K562 (cell line): ENCODE results near the gene GPR52. TPM values are rescaled to one million over a fixed set of nuclear protein-coding genes. Genes with fewer than 3 reads are reported as not detected.

Source experiments
- ATAC-seq: fragments of 200-7000 bp; cut with Tn5 transposase; 3 replicates; pipeline ENCODE4 v1.9.1; 2020; ENCODE audit warnings: moderate library complexity
- BruUV-seq: library from RNA; stranded (reverse); fragments of 400-500 nt; replicated peaks from 2 replicates; lab custom pipeline; 2021; lab: Mats Ljungman, UMichigan
- CTCF ChIA-PET: fragments of 300-600 bp; formaldehyde crosslinking; extraction: SDS; loops from one replicate; lab custom pipeline; 2021; ENCODE audit warnings: low intra/inter-chr PET ratio; lab: Yijun Ruan, JAX
- POLR2A ChIA-PET: fragments of 300-600, 350-650 bp; sonication (Branson Sonifier 250); formaldehyde crosslinking; extraction: SDS; loops from one replicate; lab custom pipeline; 2021; ENCODE audit warnings: antibody characterized with exemption, inconsistent platforms; lab: Yijun Ruan, JAX
- DNase-seq, 4 experiments: peaks; one replicate each; pipeline versions ENCODE4 v3.0.0 to v3.0.0-alpha.2; 2011 to 2018; ENCODE audit warnings: low spot score in 3 of 4, mixed read lengths in 3 of 4; ENCODE audit errors: extremely low read depth in 1 of 4
- FAIRE-seq: peaks from 2 replicates; lab custom pipeline; 2011; peaks lifted over from hg19 to GRCh38; lab: Jason Lieb, UNC
- H2AFZ ChIP-seq: 2 replicates; pipeline ENCODE4 v1.6.0; 2011; ENCODE audit warnings: low read depth, low read length, control low read depth, inconsistent platforms
- H3K27ac ChIP-seq: fragments of 200-600 bp; 3 replicates; pipeline ENCODE4 v1.8.0; 2011; ENCODE audit warnings: low read depth, mild to moderate bottlenecking, control low read depth, inconsistent platforms, low read length, moderate library complexity, mixed read lengths; ENCODE audit errors: extremely low read depth
- H3K27me3 ChIP-seq, 2 experiments: fragments of 300-600 bp in 1 of 2; 2 replicates in 1 of 2; 3 replicates in 1 of 2; pipeline versions ENCODE4 v1.6.0 to v1.8.0; 2011; ENCODE audit warnings: inconsistent platforms in 2 of 2, low read length in 2 of 2, mild to moderate bottlenecking in 1 of 2, mixed read lengths in 1 of 2, moderate library complexity in 1 of 2; ENCODE audit not compliant: control insufficient read depth in 2 of 2, insufficient read depth in 2 of 2
- H3K36me3 ChIP-seq: fragments of 300-600 bp; 3 replicates; pipeline ENCODE4 v1.8.0; 2011; ENCODE audit warnings: mild to moderate bottlenecking, low read length, inconsistent platforms; ENCODE audit not compliant: control insufficient read depth, insufficient read depth
- H3K4me1 ChIP-seq, 2 experiments: fragments of 200-600 bp in 1 of 2; replicated peaks in 1 of 2; 2 replicates in 1 of 2; 3 replicates in 1 of 2; pipeline versions ENCODE4 v1.5.1 to v1.8.0; 2011; ENCODE audit warnings: inconsistent platforms in 2 of 2, low read length in 2 of 2, mild to moderate bottlenecking in 1 of 2, mixed read lengths in 1 of 2, moderate library complexity in 1 of 2; ENCODE audit not compliant: control insufficient read depth in 2 of 2, insufficient read depth in 2 of 2
- H3K4me2 ChIP-seq: 2 replicates; pipeline ENCODE4 v1.6.1; 2011; ENCODE audit warnings: low read length, control low read depth, inconsistent platforms, mixed read lengths; ENCODE audit not compliant: insufficient read depth
- H3K4me3 ChIP-seq: fragments of 200-600 bp; sonication (generic), shearing (Covaris generic); 2 replicates; pipeline ENCODE4 v1.5.1; 2016; ENCODE audit warnings: control low read depth, inconsistent platforms
- H3K79me2 ChIP-seq: fragments of 200-600 bp; 3 replicates; pipeline ENCODE4 v1.8.0; 2011; ENCODE audit warnings: low read length, inconsistent platforms; ENCODE audit not compliant: control insufficient read depth, insufficient read depth
- H3K9ac ChIP-seq, 2 experiments: 2 replicates each; pipeline versions ENCODE4 v1.6.0 to v1.6.1; 2011; ENCODE audit warnings: low read depth in 2 of 2, low read length in 2 of 2, control low read depth in 1 of 2, inconsistent platforms in 1 of 2, mild to moderate bottlenecking in 1 of 2, mixed read lengths in 1 of 2; ENCODE audit not compliant: insufficient read depth in 1 of 2
- H3K9me1 ChIP-seq: one replicate; pipeline ENCODE4 v1.6.0; 2011; ENCODE audit warnings: inconsistent platforms, mild to moderate bottlenecking, low read length, moderate library complexity; ENCODE audit not compliant: control insufficient read depth, insufficient read depth
- H3K9me3 ChIP-seq: replicated peaks from 2 replicates; pipeline ENCODE4 v1.5.1; 2011; ENCODE audit warnings: low read depth, low read length, inconsistent platforms; ENCODE audit not compliant: control insufficient read depth, insufficient read depth
- H4K20me1 ChIP-seq: replicated peaks from 2 replicates; pipeline ENCODE4 v1.6.1; 2011; ENCODE audit warnings: low read length, inconsistent platforms, mixed read lengths; ENCODE audit not compliant: control insufficient read depth, insufficient read depth
- ELF2 ChIP-seq: fragments of 250-450 bp; sonication (Bioruptor Pico); IDR thresholded peaks from 2 replicates; pipeline ENCODE4 v1.5.0; 2021; ENCODE audit warnings: mild to moderate bottlenecking
- JUNB ChIP-seq: fragments of 450-650 bp; formaldehyde crosslinking; conservative IDR thresholded peaks from 2 replicates; pipeline ENCODE4 v1.4.0; 2020; ENCODE audit warnings: mild to moderate bottlenecking
- TFAM ChIP-seq: fragments of 250-450 bp; sonication (Bioruptor Pico); conservative IDR thresholded peaks from 2 replicates; pipeline ENCODE4 v1.5.0; 2021; ENCODE audit warnings: mild to moderate bottlenecking, moderate library complexity
- ZEB2 ChIP-seq: fragments of 450-650 bp; IDR thresholded peaks from 2 replicates; pipeline ENCODE4 v1.6.1; 2016
- ZNF609 ChIP-seq: sonication (generic); formaldehyde crosslinking; IDR thresholded peaks from 2 replicates; pipeline ENCODE4 v1.8.1; 2023; ENCODE audit warnings: missing genetic modification reagents, mild to moderate bottlenecking, borderline replicate concordance
- WGBS: fragments of 100-300 bp; shearing (Covaris generic); methylation state at CpG from one replicate; pipeline ENCODE4 v1.1.6; 2016; ENCODE audit warnings: low coverage, mixed read lengths; ENCODE audit not compliant: insufficient coverage; ENCODE audit errors: missing lambda C conversion rate; 5-methylcytosine and 5-hydroxymethylcytosine counted together
- in situ Hi-C: fragments of 300-500 bp; cut with MboI; formaldehyde crosslinking; loops from 4 replicates; pipeline ENCODE4 v1.15.0; 2018; ENCODE audit warnings: inconsistent platforms, mixed read lengths
- intact Hi-C: fragments of 100-400 bp; cut with micrococcal nuclease; formaldehyde crosslinking; loops from 2 replicates; pipeline ENCODE4 v1.14.2; 2022
- polyA plus RNA-seq, 8 experiments: library from polyadenylated mRNA; depleted of rRNA in 4 of 8; stranded (reverse) in 5 of 8; unstranded in 3 of 8; fragments of >200 nt; fragmentation: Nextera tagmentation in 2 of 8; fragmentation: Illumina TruSeq in 1 of 8; extraction: Ambion mirVana in 2 of 8; extraction: Trizol in 1 of 8; gene quantifications; 2 replicates each; pipeline versions ENCODE4 v1.2.1 to v1.2.3, GENCODE V29; 2011 to 2014; ENCODE audit warnings: inconsistent platforms in 1 of 8, missing spikeins in 1 of 8
- total RNA-seq, 7 experiments: library from RNA; depleted of rRNA in 6 of 7; stranded (reverse); fragments of >200 nt in 6 of 7; fragmentation: Illumina TruSeq in 2 of 7; extraction: Trizol in 2 of 7; gene quantifications; 2 replicates each; pipeline versions ENCODE4 v1.2.1 to v1.2.3, GENCODE V29; 2011 to 2021; ENCODE audit warnings: low replicate concordance in 1 of 7

The GPR52 gene
- total and polyA plus RNA-seq, 9 of the 15 experiments (the other 6 are each of a cell fraction or from before 2014, with no cell fraction given), result 0.12 to 4.9 (median 1.1) TPM; not detected in 3

- CTCF ChIA-PET, result no interaction called here
- Histone ChIP-seq H3K27ac (no peak overlapping the region), H2AFZ (no peak overlapping the region), H3K9me3 (no peaks in the 10 kb centered on the region), H3K9me1 (no peaks in the 10 kb centered on the region), H4K20me1 (no peaks in the 10 kb centered on the region; the same call in 1 of the 2 replicates), H3K9ac (no peak overlapping the region), H3K4me2 (no peak overlapping the region), H3K4me3 (no peak overlapping the region), H3K36me3 (no peaks in the 10 kb centered on the region), H3K4me1 (no peaks in the 10 kb centered on the region), H3K27me3 (no peaks in the 10 kb centered on the region), H3K79me2 (no peaks in the 10 kb centered on the region)
- in situ Hi-C loops (no loop called here), intact Hi-C loops (loop anchor here (5.0 kb wide), 1 partner anchor 207 kb away; no protein-coding TSS in a partner anchor)
- ATAC-seq, result no peak; the same call in 2 of the 3 replicates
- no peak for DNase-seq
- WGBS, result 0% methylated on average over 1 of the region's 1 CpG
- TF ChIP-seq ZEB2 (no peak), JUNB (CRISPR knock-in tag) (no peak), ELF2 (CRISPR knock-in tag) (no peak), ZNF609 (CRISPR knock-in tag) (no peak), TFAM (no peak)
- no TSS peak for BruUV-seq
- FAIRE-seq, result peak; percentile 19
- POLR2A ChIA-PET, result interaction anchor here (1.0 to 1.1 kb wide), 2 partner anchors 11 to 22 kb away, joined by 3 to 4 read pairs; no protein-coding TSS in a partner anchor
These were observed 21.9 kb downstream of the GPR52 start for GRCh38 chr1:174469687-174470086.
